Motor neuron (in vitro differentiated cells): Measurements from ENCODE around the gene SLC35E2B. TPM values are rescaled to one million over a fixed set of nuclear protein-coding genes. Genes with fewer than 3 reads are reported as not detected.
"Not testable (repeated sequence)": the region's sequence is repeated elsewhere in the genome, so short reads cannot be mapped to it uniquely, and the experiment has no call there.

Experiments used
- ATAC-seq, 8 experiments: fragments of 200-7000 bp; cut with Tn5 transposase; replicated peaks in 6 of 8; 2 replicates each; pipeline ENCODE4 v1.8.0; 2021; ENCODE audit warnings: mild to moderate bottlenecking in 8 of 8, moderate library complexity in 8 of 8
- H3K27ac ChIP-seq, 2 donors: fragments of 250-450 bp; sonication (Bioruptor Pico); 2 replicates each; pipeline ENCODE4 v1.9.0; 2021; ENCODE audit warnings: antibody characterized with exemption in 2 of 2, mild to moderate bottlenecking in 2 of 2, moderate library complexity in 1 of 2
- H3K4me1 ChIP-seq, 2 donors: fragments of 250-450 bp; sonication (Bioruptor Pico); replicated peaks in 1 of 2; 2 replicates each; pipeline ENCODE4 v1.6.1; 2021; ENCODE audit warnings: antibody characterized with exemption in 2 of 2, mild to moderate bottlenecking in 2 of 2, moderate library complexity in 1 of 2
- H3K4me3 ChIP-seq, 5 donors: fragments of 250-450 bp; sonication (Bioruptor Pico); 2 replicates each; pipeline ENCODE4 v1.9.0; 2021; ENCODE audit warnings: antibody characterized with exemption in 5 of 5, mild to moderate bottlenecking in 5 of 5, moderate library complexity in 4 of 5
- WGBS, 10 experiments: fragments of 450-650 bp; shearing (Covaris generic); methylation state at CpG; one replicate each; pipeline ENCODE4 v1.0.0; 2022; 5-methylcytosine and 5-hydroxymethylcytosine counted together
- in situ Hi-C, 9 experiments: fragments of 400-800 bp; cut with MboI; loops; one replicate each; pipeline ENCODE4 v1.15.0; 2021; ENCODE audit warnings: low sequenced_read_pairs in 9 of 9, low pct_unique_long_range_greater_than_20kb in 2 of 9; ENCODE audit not compliant: unreplicated experiment in 9 of 9
- total RNA-seq, 8 experiments: library from RNA; unstranded; fragments of 300-600 nt; gene quantifications; 2 replicates each; pipeline versions ENCODE4 v1.2.3 to v1.2.4, GENCODE V29; 2022

The SLC35E2B gene
- total RNA-seq, 8 experiments from 2014 or later, result 35.5 to 98.7 (median 58.9) TPM

- H3K27ac ChIP-seq, H3K4me3 ChIP-seq, in situ Hi-C loops, ATAC-seq, H3K4me1 ChIP-seq: not testable (repeated sequence)
- WGBS, 10 experiments, result 71% methylated on average over 7 of the region's 26 CpGs; no CpG with 5 or more reads in 9 of the 10 experiments
Measured at GRCh38 chr1:1697358-1698183, 5.0 kb upstream of the SLC35E2B start.

DNA sequence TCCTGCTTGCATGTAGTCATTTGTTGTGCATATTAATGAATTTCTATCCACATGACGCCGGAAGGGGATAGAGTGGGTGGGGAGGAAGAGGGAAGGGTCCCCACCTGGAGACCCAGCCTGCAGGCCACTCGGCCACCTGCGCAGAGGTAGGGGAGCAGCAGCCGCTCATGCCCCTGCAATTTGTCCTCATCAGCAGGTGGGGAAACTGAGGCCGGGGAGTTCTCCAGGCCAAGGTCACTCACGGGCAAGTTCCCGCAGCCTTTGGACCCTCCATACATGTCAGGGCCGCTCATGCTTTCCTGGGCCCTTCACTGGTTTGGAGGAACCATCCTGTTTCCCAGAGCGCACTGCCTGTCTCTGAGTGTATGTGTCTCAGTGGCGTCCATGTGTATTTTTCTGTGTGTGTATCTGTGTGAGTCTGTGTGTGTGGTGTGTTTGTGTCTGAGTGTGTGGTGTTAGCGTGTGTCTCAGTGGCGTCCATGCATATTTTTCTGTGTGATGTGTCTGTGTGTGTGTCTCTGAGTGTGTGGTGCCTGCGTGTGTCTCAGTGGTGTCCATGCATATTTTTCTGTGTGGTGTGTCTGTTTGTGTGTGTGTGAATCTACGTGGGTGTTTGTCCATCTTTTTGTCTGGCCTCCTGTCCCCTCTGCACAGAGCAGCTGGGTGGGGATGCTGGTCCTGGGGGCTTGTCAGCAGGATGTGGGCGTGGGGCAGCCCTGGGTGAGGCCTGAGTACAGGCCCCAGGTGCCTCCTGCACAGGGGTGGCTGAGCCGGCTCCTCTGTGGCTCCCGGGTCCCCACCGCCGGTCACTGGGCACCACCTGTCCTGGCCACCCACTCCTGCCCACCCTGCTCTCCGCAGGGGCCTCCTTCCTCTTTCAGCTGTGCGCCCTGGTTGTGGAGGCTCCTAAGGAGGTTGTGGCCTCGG lies 4.1 kb upstream of the SLC35E2B start:
- H3K27ac ChIP-seq, in situ Hi-C loops, H3K4me3 ChIP-seq, ATAC-seq, H3K4me1 ChIP-seq: not testable (repeated sequence)
- 50 to 91% (median 73%) methylated on average over 1 to 6 of the region's 23 CpGs; no CpG with 5 or more reads in 5 of the 10 experiments for WGBS, 10 experiments

DNA sequence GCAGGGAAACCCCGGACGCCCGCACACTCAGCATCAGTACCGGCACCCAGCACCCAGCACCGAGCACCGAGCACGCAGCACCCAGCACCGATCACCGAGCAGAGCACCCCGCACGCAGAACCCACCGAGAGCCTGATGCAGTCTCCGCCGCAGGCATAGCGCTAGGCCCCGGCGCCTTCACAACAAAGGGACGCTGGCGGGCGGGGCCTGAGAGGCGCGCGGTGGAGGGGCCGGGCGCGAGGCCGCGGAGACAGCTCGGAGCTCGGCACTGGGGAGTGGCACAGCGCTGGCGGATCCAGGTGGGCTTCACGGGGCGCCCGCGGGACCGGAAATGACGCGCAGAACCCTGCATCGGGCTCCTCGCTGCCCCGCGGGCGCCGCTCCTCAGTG lies 276 bp downstream of the SLC35E2B start:
- H3K4me1 ChIP-seq, in situ Hi-C loops: not testable (repeated sequence)
- peak overlapping the region; percentile 95 to 98 for H3K27ac ChIP-seq
- peak overlapping the region; percentile 51 to 100 (median 86) for H3K4me3 ChIP-seq
- peak in 3 of 8 experiments; percentile 44 to 65 (median 55) for ATAC-seq
- no CpG with 5 or more reads among the region's 45 CpGs for WGBS, 10 experiments

GRCh38 chr1:1691443-1691842 lies 1.2 kb downstream of the SLC35E2B start:
- H3K4me1 ChIP-seq, H3K4me3 ChIP-seq, in situ Hi-C loops, ATAC-seq, H3K27ac ChIP-seq: not testable (repeated sequence)
- no CpG with 5 or more reads among the region's 16 CpGs for WGBS, 10 experiments

DNA sequence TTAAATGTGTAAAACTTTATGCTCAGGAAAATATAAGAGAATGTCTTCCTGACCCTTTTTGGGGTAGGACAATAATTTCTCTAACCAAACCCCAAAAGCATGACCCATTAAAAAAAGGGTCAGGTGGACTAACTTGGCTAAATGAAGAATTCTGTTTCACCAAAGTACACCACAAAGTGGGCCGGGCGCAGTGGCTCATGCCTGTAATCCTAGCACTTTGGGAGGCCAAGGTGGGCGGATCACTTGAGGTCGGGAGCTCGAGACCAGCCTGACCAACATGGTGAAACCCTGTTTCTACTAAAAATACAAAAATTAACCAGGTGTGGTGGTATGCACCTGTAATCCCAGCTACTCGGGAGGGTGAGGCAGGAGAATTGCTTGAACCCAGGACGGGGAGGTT lies 3.1 kb downstream of the SLC35E2B start:
- WGBS, 10 experiments, result no CpG with 5 or more reads among the region's 7 CpGs
- ATAC-seq, result not testable (repeated sequence)

DNA sequence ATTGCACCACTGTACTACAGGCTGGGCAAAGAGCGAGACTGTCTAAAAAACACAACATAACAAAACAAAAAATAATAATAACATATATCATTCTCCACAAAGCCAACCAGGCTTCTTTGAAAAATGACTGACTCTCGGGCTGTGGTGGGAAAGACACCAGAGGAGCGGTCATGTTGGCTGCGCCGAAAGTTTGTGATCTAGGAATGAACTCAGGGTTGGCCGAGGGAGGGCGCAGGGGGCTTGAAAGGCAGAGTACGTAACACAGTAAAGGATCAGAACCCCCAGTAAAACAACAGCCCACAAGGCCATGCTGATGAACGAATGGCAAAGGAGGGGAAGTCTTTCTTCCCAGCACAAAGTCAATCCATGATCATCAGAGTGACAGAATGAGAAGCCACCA lies 4.7 kb downstream of the SLC35E2B start:
- 87 to 100% (median 94%) methylated on average over 1 to 9 of the region's 9 CpGs; no CpG with 5 or more reads in 4 of the 10 experiments for WGBS, 10 experiments
- no peak for ATAC-seq
- no peak overlapping the region for H3K4me3 ChIP-seq
- in situ Hi-C loops, result no loop called here
- H3K4me1 ChIP-seq, result no peaks in the 10 kb centered on the region
- H3K27ac ChIP-seq, result no peak overlapping the region

More for the DNA sequence above, 3.1 kb downstream of the SLC35E2B start:
- in situ Hi-C loops, H3K27ac ChIP-seq, H3K4me1 ChIP-seq, H3K4me3 ChIP-seq: not testable (repeated sequence)

DNA sequence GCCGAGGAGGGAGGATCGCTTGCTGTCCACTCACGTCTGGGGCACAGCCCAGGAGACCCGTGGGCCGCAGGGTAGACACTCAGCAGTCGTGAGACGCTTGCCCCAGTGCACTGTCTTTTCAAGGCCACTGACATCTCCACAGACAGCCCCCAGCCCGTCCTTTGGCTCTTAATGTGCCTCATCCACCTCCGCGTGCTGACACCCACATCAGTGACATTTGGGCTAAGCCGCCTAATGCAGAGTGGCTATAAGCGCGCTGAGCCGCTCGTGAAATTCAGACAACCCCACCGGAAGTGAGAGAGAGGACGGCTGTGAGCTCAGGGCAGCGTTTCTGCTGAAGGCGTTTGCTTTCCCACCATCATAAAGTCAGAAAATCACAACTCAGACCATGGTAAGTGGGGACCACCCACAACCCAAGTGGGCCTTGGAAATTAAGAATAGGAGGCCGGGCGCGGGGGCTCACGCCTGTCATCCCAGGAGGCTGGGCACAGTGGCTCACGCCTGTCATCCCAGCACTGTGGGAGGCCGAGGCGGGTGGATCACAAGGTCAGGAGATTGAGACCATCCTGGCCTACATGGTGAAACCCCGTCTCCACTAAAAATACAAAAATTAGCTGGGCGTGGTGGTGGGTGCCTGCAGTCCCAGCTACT lies 8.4 kb downstream of the SLC35E2B start:
- Histone ChIP-seq H3K4me3 (no peak overlapping the region), H3K4me1 (no peaks in the 10 kb centered on the region), H3K27ac (no peak overlapping the region)
- ATAC-seq, result no peak
- in situ Hi-C loops, result no loop called here
- WGBS, 10 experiments, result 76 to 98% (median 88%) methylated on average over 3 to 22 of the region's 28 CpGs; no CpG with 5 or more reads in 4 of the 10 experiments

DNA sequence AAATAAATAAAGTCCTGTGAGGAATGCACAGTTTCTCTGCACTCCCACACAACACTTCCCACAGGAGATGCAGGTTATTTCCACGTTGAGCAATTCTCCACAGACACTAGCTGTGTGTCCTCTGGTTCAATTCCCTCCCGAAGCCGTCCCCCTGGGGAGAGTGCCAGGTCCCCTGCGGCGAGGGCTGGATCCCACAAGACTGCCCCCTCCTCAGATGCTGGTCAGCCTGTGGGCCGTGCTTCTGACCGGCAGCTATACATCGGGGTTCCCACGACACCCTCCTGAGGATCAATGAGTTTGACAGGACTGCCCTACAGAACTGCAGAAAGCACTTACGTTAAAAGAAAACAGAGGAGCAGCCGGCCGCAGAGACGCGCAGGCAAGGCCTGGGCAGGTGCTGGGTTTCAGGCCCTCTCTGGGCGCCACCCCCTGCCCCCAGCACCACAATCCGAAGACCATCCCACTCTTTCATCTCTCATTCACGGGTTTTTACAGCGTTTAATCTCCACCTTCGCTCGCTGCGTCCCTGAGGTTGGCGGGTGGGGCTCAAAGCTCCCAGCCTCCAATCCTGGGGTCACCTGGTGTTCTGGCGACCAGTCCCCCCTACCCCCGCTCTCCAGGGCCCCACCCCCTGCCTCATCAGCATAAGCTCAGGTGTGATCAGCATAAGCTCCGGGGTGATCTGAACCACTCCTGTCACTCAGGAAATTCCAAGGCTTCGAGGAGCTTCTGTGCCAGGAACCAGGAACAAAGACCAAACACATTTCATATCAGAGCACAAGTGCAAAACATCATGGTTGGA lies 9.3 kb downstream of the SLC35E2B start:
- Histone ChIP-seq H3K4me3 (no peak overlapping the region), H3K27ac (no peak overlapping the region), H3K4me1 (peaks cover 0 to 2% of the 10 kb centered on the region in 2 donors)
- ATAC-seq, result no peak
- in situ Hi-C loops, result no loop called here
- 84 to 90% (median 86%) methylated on average over 4 to 13 of the region's 26 CpGs; no CpG with 5 or more reads in 6 of the 10 experiments for WGBS, 10 experiments

GRCh38 chr1:1680912-1681273 lies 11.7 kb downstream of the SLC35E2B start:
- WGBS, 10 experiments, result 42 to 100% (median 88%) methylated on average over 1 to 11 of the region's 11 CpGs; no CpG with 5 or more reads in 4 of the 10 experiments
- H3K4me3 ChIP-seq, result no peak overlapping the region
- in situ Hi-C loops, result no loop called here

GRCh38 chr1:1680031-1680911 lies 12.3 kb downstream of the SLC35E2B start:
- 80 to 100% (median 93%) methylated on average over 1 to 25 of the region's 32 CpGs; no CpG with 5 or more reads in 1 of the 10 experiments for WGBS, 10 experiments
- ATAC-seq, result no peak
- in situ Hi-C loops, result no loop called here
- H3K4me3 ChIP-seq, result no peak overlapping the region
- H3K27ac ChIP-seq, result no peak overlapping the region
- peaks cover 0 to 2% of the 10 kb centered on the region in 2 donors for H3K4me1 ChIP-seq

More at GRCh38 chr1:1680912-1681273, 11.7 kb downstream of the SLC35E2B start:
- peaks cover 0 to 2% of the 10 kb centered on the region in 2 donors for H3K4me1 ChIP-seq
- ATAC-seq, result peak in 2 of 8 experiments; percentile 26 to 54
- no peak overlapping the region for H3K27ac ChIP-seq

DNA sequence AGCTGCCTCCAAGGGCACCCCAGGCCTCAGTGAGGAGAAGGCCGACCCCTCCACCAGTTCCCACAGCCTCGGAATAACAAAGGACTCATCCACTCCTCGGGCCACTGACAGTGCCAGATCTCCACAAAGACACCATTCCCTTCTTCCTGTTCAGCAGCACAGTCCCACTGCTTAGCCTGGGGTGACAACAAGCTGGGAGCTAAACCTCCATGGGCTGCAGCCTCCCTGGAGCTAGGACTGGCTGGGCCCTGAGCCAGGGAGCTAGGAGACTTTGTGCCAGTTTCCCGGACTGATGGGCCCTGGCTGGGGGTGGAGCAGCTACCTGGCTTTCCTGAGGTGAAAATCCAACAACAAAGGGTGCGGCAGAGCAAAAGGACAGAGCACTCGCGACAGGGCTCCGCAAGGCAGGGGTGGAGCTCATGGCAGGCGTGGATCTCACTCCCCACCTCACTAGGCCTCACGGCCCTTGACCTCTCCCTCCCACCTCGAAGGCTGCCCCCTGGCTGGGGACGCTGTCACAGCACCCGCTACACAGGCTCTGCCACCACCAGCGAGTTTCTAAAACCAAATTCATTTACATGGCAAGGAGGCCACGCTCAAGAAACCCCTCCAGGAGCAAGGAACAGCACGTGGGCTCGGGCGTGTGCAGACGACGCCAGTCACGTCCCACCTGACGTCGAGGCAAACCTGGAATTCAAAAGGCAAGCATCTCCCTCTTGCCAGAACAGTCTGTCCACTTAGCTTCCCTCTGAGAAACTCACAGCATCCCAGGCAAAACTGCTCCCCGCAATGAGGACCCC lies 13.8 kb downstream of the SLC35E2B start:
- WGBS, 10 experiments, result 72 to 100% (median 78%) methylated on average over 1 to 17 of the region's 24 CpGs; no CpG with 5 or more reads in 4 of the 10 experiments
- H3K4me3 ChIP-seq, result no peak overlapping the region
- peaks cover 0 to 2% of the 10 kb centered on the region in 2 donors for H3K4me1 ChIP-seq
- H3K27ac ChIP-seq, result no peak overlapping the region
- ATAC-seq, result peak in 5 of 8 experiments; percentile 16 to 34 (median 29)
- in situ Hi-C loops, result no loop called here
